Ovary (tissue), 9 donors: ENCODE measurements around the gene NLRC5. TPM values are rescaled to one million over a fixed set of nuclear protein-coding genes. Genes with fewer than 3 reads are reported as not detected.

Experiments used
- DNase-seq, 5 donors: peaks; one replicate each; pipeline ENCODE4 v3.0.0-alpha.2; 2019 to 2020
- H3K27ac ChIP-seq, 2 donors: fragments of 200-600 bp; one replicate each; pipeline versions ENCODE4 v1.5.1 to v1.8.0; 2019 to 2022
- H3K27me3 ChIP-seq: fragments of 200-600 bp; one replicate; pipeline ENCODE4 v1.8.0; 2022
- H3K36me3 ChIP-seq: fragments of 200-600 bp; sonication (generic); one replicate; pipeline ENCODE4 v1.5.1; 2019
- H3K4me1 ChIP-seq: one replicate; pipeline ENCODE4 v1.8.1; 2013; ENCODE audit warnings: mild to moderate bottlenecking, moderate library complexity; ENCODE audit not compliant: insufficient read depth
- H3K4me3 ChIP-seq: fragments of 200-600 bp; sonication (generic); one replicate; pipeline ENCODE4 v1.5.1; 2017
- H3K9me3 ChIP-seq, 2 donors: fragments of 200-600 bp in 1 of 2; sonication (generic) in 1 of 2; one replicate each; pipeline versions ENCODE4 v1.5.1 to v1.8.1; 2013 to 2019; ENCODE audit warnings: mild to moderate bottlenecking in 1 of 2, moderate library complexity in 1 of 2
- CTCF ChIP-seq, 3 donors: fragments of 450-650 bp in 2 of 3; fragments of 200-600 bp in 1 of 3; IDR thresholded peaks; one replicate each; pipeline versions ENCODE4 v1.5.1 to v1.8.0; 2016 to 2022; ENCODE audit warnings: antibody characterized with exemption in 3 of 3, mild to moderate bottlenecking in 1 of 3
- EP300 ChIP-seq: sonication (generic); formaldehyde crosslinking; IDR thresholded peaks from one replicate; pipeline ENCODE4 v1.6.1; 2017; ENCODE audit warnings: antibody characterized with exemption
- POLR2A ChIP-seq: fragments of 450-650 bp; IDR thresholded peaks from one replicate; pipeline ENCODE4 v1.6.1; 2017; ENCODE audit warnings: antibody characterized with exemption, mild to moderate bottlenecking, moderate library complexity
- WGBS, 3 donors: extraction: QIAGEN DNeasy Blood & Tissue Kit in 1 of 3; methylation state at CpG; one replicate each; pipeline versions ENCODE4 v1.1.5 to v1.1.7; 2013 to 2017; 5-methylcytosine and 5-hydroxymethylcytosine counted together
- intact Hi-C, 4 donors: fragments of 100-400 bp; cut with DNase I; formaldehyde crosslinking; loops; one replicate each; pipeline versions ENCODE4 v1.11.0 to v1.15.1; 2022 to 2023
- polyA plus RNA-seq, 2 donors: library from polyadenylated mRNA; stranded (reverse); fragments of 200-250 nt in 1 of 2; fragments of 350-450 nt in 1 of 2; fragmentation: Illumina TruSeq in 1 of 2; extraction: RNeasy Lipid Tissue Mini Kit (QIAGEN cat#74804) in 1 of 2; gene quantifications; one replicate each; pipeline ENCODE4 v1.2.3, GENCODE V29; 2013 to 2014
- total RNA-seq, 7 donors: library from RNA; depleted of rRNA in 2 of 7; stranded (reverse); fragments of >200 nt in 2 of 7; fragmentation: NEBNext Ultra II Directional in 3 of 7; extraction: Animal tissue kit (Norgen Biotek cat#: 25700) in 3 of 7; gene quantifications; one replicate each; pipeline versions ENCODE4 v1.1.0 to v1.2.4, GENCODE V29; 2016 to 2023
- donor health status: DM: no; HTN: no; CAD: no; lungs with moderate emphysema.
- donor health status: DM: no; HTN: no; CAD: no.
- donor health status: Bipolar disorder and iron deficiency.
- donor health status: DM: yes; HTN: yes; CAD: no.
- donor health status: DM: no; HTN: no; CAD: no.
- donor health status: DM: yes; HTN: yes; CAD: no.

Gene NLRC5
- total and polyA plus RNA-seq, 9 donors: 6.0 to 29.9 (median 14.7) TPM

- Histone ChIP-seq H3K27me3 (no peaks in the 10 kb centered on the region), H3K9me3 (no peaks in the 10 kb centered on the region), H3K27ac (no peak overlapping the region), H3K36me3 (no peaks in the 10 kb centered on the region), H3K4me3 (no peak overlapping the region), H3K4me1 (peaks cover 14% of the 10 kb centered on the region)
- DNase-seq: peak; percentile 46 to 73 (median 56)
- TF ChIP-seq CTCF (IDR thresholded peaks at IDR 0.05): no peak
- no peak for TF ChIP-seq EP300
- intact Hi-C loops: no loop called here
- 47 to 54% (median 50%) methylated on average over 30 of the region's 30 CpGs for WGBS, 3 donors
These were observed 24.9 kb upstream of the NLRC5 start for GRCh38 chr16:56964243-56965148.

GRCh38 chr16:56965149-56966092, 23.9 kb upstream of the NLRC5 start:
- Histone ChIP-seq H3K27me3 (no peaks in the 10 kb centered on the region), H3K9me3 (no peaks in the 10 kb centered on the region), H3K4me3 (no peak overlapping the region), H3K4me1 (peaks cover 14% of the 10 kb centered on the region), H3K36me3 (no peaks in the 10 kb centered on the region), H3K27ac (no peak overlapping the region)
- DNase-seq: no peak
- intact Hi-C loops: no loop called here
- no peak for TF ChIP-seq CTCF (IDR thresholded peaks at IDR 0.05)
- TF ChIP-seq EP300: no peak
- no peak for TF ChIP-seq POLR2A
- WGBS, 3 donors: 79 to 84% (median 81%) methylated on average over 12 of the region's 12 CpGs

GRCh38 chr16:56966093-56966475, 23.3 kb upstream of the NLRC5 start:
- Histone ChIP-seq H3K4me3 (no peak overlapping the region), H3K27ac (no peak overlapping the region), H3K9me3 (no peaks in the 10 kb centered on the region), H3K4me1 (peaks cover 8% of the 10 kb centered on the region), H3K36me3 (no peaks in the 10 kb centered on the region), H3K27me3 (no peaks in the 10 kb centered on the region)
- no peak for TF ChIP-seq EP300
- no peak for TF ChIP-seq CTCF (IDR thresholded peaks at IDR 0.05)
- no peak for TF ChIP-seq POLR2A
- no peak for DNase-seq
- intact Hi-C loops: no loop called here
- WGBS, 3 donors: 61 to 70% (median 67%) methylated on average over 3 of the region's 3 CpGs

- 3 to 45% (median 12%) methylated on average over 2 of the region's 2 CpGs for WGBS, 3 donors
- Histone ChIP-seq H3K4me1 (peaks cover 4% of the 10 kb centered on the region), H3K4me3 (no peak overlapping the region), H3K27ac (no peak overlapping the region), H3K27me3 (no peaks in the 10 kb centered on the region), H3K36me3 (no peaks in the 10 kb centered on the region), H3K9me3 (no peaks in the 10 kb centered on the region)
- intact Hi-C loops: no loop called here
- no peak for DNase-seq
- TF ChIP-seq CTCF (IDR thresholded peaks at IDR 0.05) (no peak), EP300 (no peak), POLR2A (no peak)
These were observed 21.6 kb upstream of the NLRC5 start for GRCh38 chr16:56967733-56968132.
